B cell (primary cell): ENCODE data around the gene FBXW5. TPM values are rescaled to one million over a fixed set of nuclear protein-coding genes. Genes with fewer than 3 reads are reported as not detected.

Experiments
- ATAC-seq: fragments of 200-7000 bp; cut with Tn5 transposase; one replicate; pipeline ENCODE4 v1.10.0; 2021; ENCODE audit warnings: low read depth, mild to moderate bottlenecking, moderate number of reproducible peaks, moderate library complexity
- CTCF ChIA-PET: fragments of 350-600 bp; sonication (Branson Sonifier 250); formaldehyde crosslinking; loops from one replicate; lab custom pipeline; 2021; ENCODE audit warnings: antibody characterized with exemption, inconsistent platforms; lab: Charles Lee
- POLR2A ChIA-PET: fragments of 350-600 bp; sonication (Branson Sonifier 250); formaldehyde crosslinking; loops from one replicate; lab custom pipeline; 2021; ENCODE audit warnings: antibody characterized with exemption; lab: Charles Lee
- DNase-seq: peaks from one replicate; pipeline ENCODE4 v3.0.0; 2013
- H2AFZ ChIP-seq: 2 replicates; pipeline ENCODE4 v1.6.1; 2012; ENCODE audit warnings: mild to moderate bottlenecking, low read depth, low read length; ENCODE audit not compliant: insufficient read depth, poor library complexity, severe bottlenecking
- H3K27ac ChIP-seq, 2 donors: 1 replicate in 1 of 2; 2 replicates in 1 of 2; pipeline ENCODE4 v1.5.1; 2012 to 2013; ENCODE audit warnings: low read length in 2 of 2, mild to moderate bottlenecking in 2 of 2, moderate library complexity in 1 of 2
- H3K27me3 ChIP-seq, 4 experiments: fragments of 200-600 bp in 1 of 4; sonication (generic) in 1 of 4; replicated peaks in 1 of 4; 1 replicate in 2 of 4; 2 replicates in 2 of 4; pipeline versions ENCODE4 v1.6.1 to v1.7.0; 2013 to 2016; ENCODE audit warnings: low read length in 3 of 4, mild to moderate bottlenecking in 2 of 4, mixed read lengths in 1 of 4, moderate library complexity in 1 of 4; ENCODE audit not compliant: insufficient read depth in 4 of 4, control insufficient read depth in 3 of 4; ENCODE audit errors: control extremely low read depth in 1 of 4
- H3K36me3 ChIP-seq, 2 experiments: replicated peaks in 1 of 2; 1 replicate in 1 of 2; 2 replicates in 1 of 2; pipeline versions ENCODE4 v1.6.1 to v1.7.1; 2013; ENCODE audit warnings: low read length in 1 of 2; ENCODE audit not compliant: insufficient read depth in 2 of 2, control insufficient read depth in 1 of 2; ENCODE audit errors: control extremely low read depth in 1 of 2, extremely low read depth in 1 of 2
- H3K4me1 ChIP-seq, 2 donors: fragments of 200-600 bp in 1 of 2; sonication (generic) in 1 of 2; 1 replicate in 1 of 2; 2 replicates in 1 of 2; pipeline versions ENCODE4 v1.5.1 to v1.6.1; 2013 to 2017; ENCODE audit warnings: low read length in 2 of 2; ENCODE audit not compliant: control insufficient read depth in 2 of 2, insufficient read depth in 2 of 2
- H3K4me2 ChIP-seq: replicated peaks from 2 replicates; pipeline ENCODE3; 2012; ENCODE audit warnings: mild to moderate bottlenecking, low read depth, low read length; ENCODE audit not compliant: poor library complexity, severe bottlenecking
- H3K4me3 ChIP-seq, 5 experiments: fragments of 200-600 bp in 1 of 5; sonication (generic) in 1 of 5; 1 replicate in 3 of 5; 2 replicates in 2 of 5; pipeline versions ENCODE4 v1.5.1 to v1.7.0; 2011 to 2016; ENCODE audit warnings: low read length in 4 of 5, mild to moderate bottlenecking in 4 of 5, low read depth in 2 of 5, control low read depth in 1 of 5, moderate library complexity in 1 of 5; ENCODE audit not compliant: insufficient read depth in 1 of 5; ENCODE audit errors: control extremely low read depth in 1 of 5, extremely low read depth in 1 of 5
- H3K79me2 ChIP-seq: fragments of 200-600 bp; sonication (generic); one replicate; pipeline ENCODE4 v1.6.0; 2016; ENCODE audit warnings: low read length; ENCODE audit not compliant: control insufficient read depth, insufficient read depth
- H3K9ac ChIP-seq: fragments of 200-600 bp; sonication (generic); 2 replicates; pipeline ENCODE4 v1.6.1; 2017; ENCODE audit warnings: mild to moderate bottlenecking, low read length, moderate library complexity
- H3K9me3 ChIP-seq, 3 donors: one replicate each; pipeline versions ENCODE4 v1.6.1 to v1.7.1; 2013; ENCODE audit warnings: low read length in 2 of 3; ENCODE audit not compliant: control insufficient read depth in 2 of 3, insufficient read depth in 1 of 3; ENCODE audit errors: control extremely low read depth in 1 of 3
- H4K20me1 ChIP-seq: 2 replicates; pipeline ENCODE4 v1.6.0; 2012; ENCODE audit warnings: mild to moderate bottlenecking, low read length; ENCODE audit not compliant: insufficient read depth, control insufficient read depth, poor library complexity, severe bottlenecking
- H3K27ac Mint-ChIP-seq: one replicate; pipeline ENCODE4 v1.8.0; 2021; ENCODE audit warnings: mixed read lengths
- H3K27me3 Mint-ChIP-seq: one replicate; pipeline ENCODE4 v1.8.0; 2021; ENCODE audit warnings: mixed read lengths
- H3K4me1 Mint-ChIP-seq: one replicate; pipeline ENCODE4 v1.8.0; 2021; ENCODE audit warnings: mixed read lengths
- H3K4me3 Mint-ChIP-seq: one replicate; pipeline ENCODE4 v1.8.0; 2021; ENCODE audit warnings: mixed read lengths
- H3K9me3 Mint-ChIP-seq: one replicate; pipeline ENCODE4 v1.8.0; 2022; ENCODE audit warnings: mixed read lengths; ENCODE audit not compliant: insufficient read depth
- CTCF ChIP-seq: fragments of 200-600 bp; IDR thresholded peaks from one replicate; pipeline ENCODE4 v1.8.0; 2022; ENCODE audit warnings: antibody characterized with exemption, mild to moderate bottlenecking
- EZH2 ChIP-seq: IDR thresholded peaks from 2 replicates; pipeline ENCODE4 v1.6.1; 2012; ENCODE audit warnings: borderline replicate concordance, low read depth, mild to moderate bottlenecking, moderate library complexity, low read length; ENCODE audit not compliant: insufficient read depth, poor library complexity, severe bottlenecking
- WGBS: methylation state at CpG from one replicate; pipeline ENCODE4 v1.1.5; 2013; ENCODE audit warnings: missing lambda C conversion rate; ENCODE audit not compliant: insufficient coverage; 5-methylcytosine and 5-hydroxymethylcytosine counted together
- intact Hi-C: fragments of 100-400 bp; cut with micrococcal nuclease; formaldehyde crosslinking; loops from one replicate; pipeline ENCODE4 v1.10.0; 2022
- polyA plus RNA-seq: library from polyadenylated mRNA; depleted of rRNA; stranded (reverse); fragments of >200 nt; gene quantifications from 2 replicates; pipeline ENCODE4 v1.2.3, GENCODE V29; 2012
- total RNA-seq, 2 donors: library from RNA; stranded (reverse); fragments of 120-200 nt in 1 of 2; gene quantifications; 1 replicate in 1 of 2; 2 replicates in 1 of 2; pipeline versions ENCODE4 v1.2.3 to v1.2.4, GENCODE V29; 2013 to 2022

Gene FBXW5
- total and polyA plus RNA-seq, 2 donors (not counting 1 experiment from before 2014, with no cell fraction given): 99.6 to 195 TPM

DNA sequence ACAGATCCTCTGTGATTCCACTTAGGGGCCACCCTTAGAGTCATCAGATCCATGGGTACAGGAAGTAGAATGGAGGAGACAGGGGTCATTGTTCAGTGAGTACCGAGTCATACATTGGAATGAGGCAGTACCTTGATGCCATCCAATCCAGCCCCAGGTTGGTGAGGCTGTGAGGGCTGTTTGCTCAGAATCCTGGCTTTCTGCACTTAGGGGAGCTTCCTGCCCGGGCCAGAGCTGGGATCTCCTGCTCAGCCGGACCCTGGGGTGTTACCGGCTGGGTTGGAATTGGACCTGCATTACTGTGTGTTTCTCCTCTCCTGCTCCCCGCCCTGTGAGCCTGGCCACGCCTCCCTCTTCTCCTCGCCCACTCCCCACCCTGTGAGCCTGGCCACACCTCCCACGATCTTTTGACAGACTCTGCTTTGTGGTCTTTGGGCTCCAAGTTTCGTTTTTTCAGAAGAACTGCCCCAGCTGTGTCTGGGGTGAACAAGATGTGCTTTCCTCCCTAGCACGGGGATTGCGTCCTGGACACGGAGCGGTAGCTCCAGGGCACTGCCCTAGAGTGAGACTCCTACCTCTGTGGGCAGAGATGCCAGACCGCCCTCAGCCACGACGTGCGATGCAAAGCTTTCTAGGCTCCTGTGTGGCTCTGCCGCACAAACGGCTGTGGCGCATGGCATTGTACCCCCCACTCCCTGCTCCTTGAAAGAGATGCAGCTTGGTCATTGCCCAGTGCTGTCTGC is 42.9 kb downstream of the FBXW5 start:
- Histone ChIP-seq H3K4me2 (peak overlapping the region; percentile 79), H3K27ac (peak overlapping the region; percentile 90 to 96), H3K79me2 (peaks cover 72% of the 10 kb centered on the region), H3K4me1 (peaks cover 24 to 47% of the 10 kb centered on the region in 2 donors), H3K9me3 (no peaks in the 10 kb centered on the region), H3K36me3 (peaks cover 0 to 48% of the 10 kb centered on the region in 2 experiments), H2AFZ (peak overlapping the region; percentile 19), H3K27me3 (no peaks in the 10 kb centered on the region), H3K4me3 (peak overlapping the region in 3 of 5 experiments; percentile 23 to 47 (median 32)), H4K20me1 (peaks cover 36% of the 10 kb centered on the region), H3K9ac (peak overlapping the region; percentile 61)
- peak overlapping the region; percentile 96 for H3K27ac Mint-ChIP-seq
- CTCF ChIA-PET: interaction anchor here (0.6 to 1.8 kb wide), 7 partner anchors 8 to 133 kb away, joined by 3 to 8 read pairs (median 3); partner anchors contain the start of genes AJM1 and TRAF2
- H3K4me3 Mint-ChIP-seq: peak overlapping the region; percentile 83
- H3K4me1 Mint-ChIP-seq: peaks cover 51% of the 10 kb centered on the region
- POLR2A ChIA-PET: interaction anchor here (0.5 to 3.2 kb wide), 5 partner anchors 8 to 339 kb away, joined by 3 to 23 read pairs (median 4); partner anchors contain the start of genes EDF1, TRAF2 and TUBB4B
- WGBS: 55% methylated on average over 20 of the region's 20 CpGs
- no peaks in the 10 kb centered on the region for H3K27me3 Mint-ChIP-seq
- no peaks in the 10 kb centered on the region for H3K9me3 Mint-ChIP-seq
- TF ChIP-seq CTCF (no peak), EZH2 (no peak)
- intact Hi-C loops: loop anchor here (1.0 to 5.0 kb wide), 4 partner anchors 15 to 54 kb away; partner anchors contain the start of genes FBXW5, PHPT1 and TRAF2
- peak; percentile 71 for DNase-seq
- peak; percentile 68 for ATAC-seq
